K562 (cell line): ENCODE measurements around the gene PTPN5. TPM values are rescaled to one million over a fixed set of nuclear protein-coding genes. Genes with fewer than 3 reads are reported as not detected.

Source experiments
- ATAC-seq: fragments of 200-7000 bp; cut with Tn5 transposase; 3 replicates; pipeline ENCODE4 v1.9.1; 2020; ENCODE audit warnings: moderate library complexity
- BruUV-seq: library from RNA; stranded (reverse); fragments of 400-500 nt; replicated peaks from 2 replicates; lab custom pipeline; 2021; lab: Mats Ljungman, UMichigan
- CTCF ChIA-PET: fragments of 300-600 bp; formaldehyde crosslinking; extraction: SDS; loops from one replicate; lab custom pipeline; 2021; ENCODE audit warnings: low intra/inter-chr PET ratio; lab: Yijun Ruan, JAX
- POLR2A ChIA-PET: fragments of 300-600, 350-650 bp; sonication (Branson Sonifier 250); formaldehyde crosslinking; extraction: SDS; loops from one replicate; lab custom pipeline; 2021; ENCODE audit warnings: antibody characterized with exemption, inconsistent platforms; lab: Yijun Ruan, JAX
- DNase-seq, 4 experiments: peaks; one replicate each; pipeline versions ENCODE4 v3.0.0 to v3.0.0-alpha.2; 2011 to 2018; ENCODE audit warnings: low spot score in 3 of 4, mixed read lengths in 3 of 4; ENCODE audit errors: extremely low read depth in 1 of 4
- FAIRE-seq: peaks from 2 replicates; lab custom pipeline; 2011; peaks lifted over from hg19 to GRCh38; lab: Jason Lieb, UNC
- H2AFZ ChIP-seq: 2 replicates; pipeline ENCODE4 v1.6.0; 2011; ENCODE audit warnings: low read depth, low read length, control low read depth, inconsistent platforms
- H3K27ac ChIP-seq: fragments of 200-600 bp; 3 replicates; pipeline ENCODE4 v1.8.0; 2011; ENCODE audit warnings: low read depth, mild to moderate bottlenecking, control low read depth, inconsistent platforms, low read length, moderate library complexity, mixed read lengths; ENCODE audit errors: extremely low read depth
- H3K27me3 ChIP-seq, 2 experiments: fragments of 300-600 bp in 1 of 2; 2 replicates in 1 of 2; 3 replicates in 1 of 2; pipeline versions ENCODE4 v1.6.0 to v1.8.0; 2011; ENCODE audit warnings: inconsistent platforms in 2 of 2, low read length in 2 of 2, mild to moderate bottlenecking in 1 of 2, mixed read lengths in 1 of 2, moderate library complexity in 1 of 2; ENCODE audit not compliant: control insufficient read depth in 2 of 2, insufficient read depth in 2 of 2
- H3K36me3 ChIP-seq: fragments of 300-600 bp; 3 replicates; pipeline ENCODE4 v1.8.0; 2011; ENCODE audit warnings: mild to moderate bottlenecking, low read length, inconsistent platforms; ENCODE audit not compliant: control insufficient read depth, insufficient read depth
- H3K4me1 ChIP-seq, 2 experiments: fragments of 200-600 bp in 1 of 2; replicated peaks in 1 of 2; 2 replicates in 1 of 2; 3 replicates in 1 of 2; pipeline versions ENCODE4 v1.5.1 to v1.8.0; 2011; ENCODE audit warnings: inconsistent platforms in 2 of 2, low read length in 2 of 2, mild to moderate bottlenecking in 1 of 2, mixed read lengths in 1 of 2, moderate library complexity in 1 of 2; ENCODE audit not compliant: control insufficient read depth in 2 of 2, insufficient read depth in 2 of 2
- H3K4me2 ChIP-seq: 2 replicates; pipeline ENCODE4 v1.6.1; 2011; ENCODE audit warnings: low read length, control low read depth, inconsistent platforms, mixed read lengths; ENCODE audit not compliant: insufficient read depth
- H3K4me3 ChIP-seq: fragments of 200-600 bp; sonication (generic), shearing (Covaris generic); 2 replicates; pipeline ENCODE4 v1.5.1; 2016; ENCODE audit warnings: control low read depth, inconsistent platforms
- H3K79me2 ChIP-seq: fragments of 200-600 bp; 3 replicates; pipeline ENCODE4 v1.8.0; 2011; ENCODE audit warnings: low read length, inconsistent platforms; ENCODE audit not compliant: control insufficient read depth, insufficient read depth
- H3K9ac ChIP-seq, 2 experiments: 2 replicates each; pipeline versions ENCODE4 v1.6.0 to v1.6.1; 2011; ENCODE audit warnings: low read depth in 2 of 2, low read length in 2 of 2, control low read depth in 1 of 2, inconsistent platforms in 1 of 2, mild to moderate bottlenecking in 1 of 2, mixed read lengths in 1 of 2; ENCODE audit not compliant: insufficient read depth in 1 of 2
- H3K9me1 ChIP-seq: one replicate; pipeline ENCODE4 v1.6.0; 2011; ENCODE audit warnings: inconsistent platforms, mild to moderate bottlenecking, low read length, moderate library complexity; ENCODE audit not compliant: control insufficient read depth, insufficient read depth
- H3K9me3 ChIP-seq: replicated peaks from 2 replicates; pipeline ENCODE4 v1.5.1; 2011; ENCODE audit warnings: low read depth, low read length, inconsistent platforms; ENCODE audit not compliant: control insufficient read depth, insufficient read depth
- H4K20me1 ChIP-seq: replicated peaks from 2 replicates; pipeline ENCODE4 v1.6.1; 2011; ENCODE audit warnings: low read length, inconsistent platforms, mixed read lengths; ENCODE audit not compliant: control insufficient read depth, insufficient read depth
- CEBPG ChIP-seq, 3 experiments: fragments of 200-800 bp in 1 of 3; sonication (Bioruptor generic) in 1 of 3; sonication (generic) in 1 of 3; formaldehyde crosslinking in 1 of 3; IDR thresholded peaks in 2 of 3; conservative IDR thresholded peaks in 1 of 3; 2 replicates each; pipeline versions ENCODE4 v1.6.1 to v1.8.0; 2016 to 2022; ENCODE audit warnings: missing compliant biosample characterization in 2 of 3, missing genetic modification characterization in 2 of 3, mild to moderate bottlenecking in 1 of 3, missing genetic modification reagents in 1 of 3
- CREB5 ChIP-seq: fragments of 250-450 bp; sonication (Bioruptor Pico); IDR thresholded peaks from 2 replicates; pipeline ENCODE4 v1.5.0; 2020; ENCODE audit warnings: mild to moderate bottlenecking
- HCFC1 ChIP-seq: IDR thresholded peaks from 2 replicates; pipeline ENCODE4 v1.6.1; 2012; ENCODE audit warnings: low read depth, low read length, improper control_type of control experiment
- RFX7 ChIP-seq: fragments of 250-450 bp; sonication (Bioruptor Pico); IDR thresholded peaks from 2 replicates; pipeline ENCODE4 v1.5.1; 2021; ENCODE audit warnings: mild to moderate bottlenecking
- ZNF146 ChIP-seq: IDR thresholded peaks from one replicate; pipeline ENCODE4 v1.6.1; 2018; ENCODE audit warnings: missing compliant biosample characterization; ENCODE audit not compliant: unreplicated experiment
- ZNF232 ChIP-seq: sonication (generic); formaldehyde crosslinking; IDR thresholded peaks from 2 replicates; pipeline ENCODE4 v1.8.0; 2022; ENCODE audit warnings: mild to moderate bottlenecking, missing genetic modification reagents
- ZNF766 ChIP-seq: fragments of 200-800 bp; sonication (Bioruptor generic); conservative IDR thresholded peaks from 2 replicates; pipeline ENCODE4 v1.6.1; 2016; ENCODE audit warnings: missing genetic modification characterization, missing compliant biosample characterization
- WGBS: fragments of 100-300 bp; shearing (Covaris generic); methylation state at CpG from one replicate; pipeline ENCODE4 v1.1.6; 2016; ENCODE audit warnings: low coverage, mixed read lengths; ENCODE audit not compliant: insufficient coverage; ENCODE audit errors: missing lambda C conversion rate; 5-methylcytosine and 5-hydroxymethylcytosine counted together
- in situ Hi-C: fragments of 300-500 bp; cut with MboI; formaldehyde crosslinking; loops from 4 replicates; pipeline ENCODE4 v1.15.0; 2018; ENCODE audit warnings: inconsistent platforms, mixed read lengths
- intact Hi-C: fragments of 100-400 bp; cut with micrococcal nuclease; formaldehyde crosslinking; loops from 2 replicates; pipeline ENCODE4 v1.14.2; 2022
- polyA plus RNA-seq, 8 experiments: library from polyadenylated mRNA; depleted of rRNA in 4 of 8; stranded (reverse) in 5 of 8; unstranded in 3 of 8; fragments of >200 nt; fragmentation: Nextera tagmentation in 2 of 8; fragmentation: Illumina TruSeq in 1 of 8; extraction: Ambion mirVana in 2 of 8; extraction: Trizol in 1 of 8; gene quantifications; 2 replicates each; pipeline versions ENCODE4 v1.2.1 to v1.2.3, GENCODE V29; 2011 to 2014; ENCODE audit warnings: inconsistent platforms in 1 of 8, missing spikeins in 1 of 8
- total RNA-seq, 7 experiments: library from RNA; depleted of rRNA in 6 of 7; stranded (reverse); fragments of >200 nt in 6 of 7; fragmentation: Illumina TruSeq in 2 of 7; extraction: Trizol in 2 of 7; gene quantifications; 2 replicates each; pipeline versions ENCODE4 v1.2.1 to v1.2.3, GENCODE V29; 2011 to 2021; ENCODE audit warnings: low replicate concordance in 1 of 7

PTPN5 gene
- total and polyA plus RNA-seq, 9 of the 15 experiments (the other 6 are each of a cell fraction or from before 2014, with no cell fraction given), result not detected

- Histone ChIP-seq H4K20me1 (0 out of 2 replicates have a peak, but pooled peaks cover 3% of the 10 kb centered on the region), H3K4me1 (no peaks in the 10 kb centered on the region), H3K9me3 (no peaks in the 10 kb centered on the region), H2AFZ (no peak overlapping the region), H3K9me1 (no peaks in the 10 kb centered on the region), H3K36me3 (no peaks in the 10 kb centered on the region), H3K4me3 (no peak overlapping the region), H3K27me3 (peaks cover 21 to 65% of the 10 kb centered on the region in 2 experiments), H3K79me2 (no peaks in the 10 kb centered on the region), H3K9ac (no peak overlapping the region), H3K4me2 (no peak overlapping the region), H3K27ac (no peak overlapping the region)
- WGBS, result 3% methylated on average over 8 of the region's 8 CpGs
- ChIA-PET POLR2A (no interaction called here), CTCF (no interaction called here)
- intact Hi-C loops, result loop anchor here (10.0 kb wide), 2 partner anchors 493 to 623 kb away; partner anchors contain the start of gene SAA2
- ATAC-seq (no peak), DNase-seq (no peak), FAIRE-seq (no peak)
- no peak for TF ChIP-seq RFX7
- TF ChIP-seq ZNF146 (CRISPR knock-in tag), result no peak
- TF ChIP-seq ZNF232 (CRISPR knock-in tag), result no peak
- TF ChIP-seq HCFC1, result no peak
- no peak for TF ChIP-seq CEBPG (CRISPR knock-in tag; IDR thresholded peaks at IDR 0.05)
- TF ChIP-seq CEBPG (tag; conservative IDR thresholded peaks at IDR 0.05 in 1 of 2, IDR thresholded peaks at IDR 0.05 in 1 of 2), result no peak
- TF ChIP-seq ZNF766 (CRISPR knock-in tag), result no peak
- no peak for TF ChIP-seq CREB5
- in situ Hi-C loops, result loop anchor here (10.0 to 25.0 kb wide), 2 partner anchors 200 to 493 kb away; partner anchors contain the start of genes SAA2 and TSG101
- BruUV-seq, result no TSS peak
Measured at GRCh38 chr11:18737642-18738041, 54.0 kb downstream of the PTPN5 start.
